ENCODE data around the gene CCDC78. TPM values are rescaled to one million over a fixed set of nuclear protein-coding genes. Genes with fewer than 3 reads are reported as not detected.

The CCDC78 gene
- total and polyA plus RNA-seq, 2 donors (not counting 3 experiments of a cell fraction or from before 2014, with no cell fraction given) = 0.50 to 1.3 TPM

DNA sequence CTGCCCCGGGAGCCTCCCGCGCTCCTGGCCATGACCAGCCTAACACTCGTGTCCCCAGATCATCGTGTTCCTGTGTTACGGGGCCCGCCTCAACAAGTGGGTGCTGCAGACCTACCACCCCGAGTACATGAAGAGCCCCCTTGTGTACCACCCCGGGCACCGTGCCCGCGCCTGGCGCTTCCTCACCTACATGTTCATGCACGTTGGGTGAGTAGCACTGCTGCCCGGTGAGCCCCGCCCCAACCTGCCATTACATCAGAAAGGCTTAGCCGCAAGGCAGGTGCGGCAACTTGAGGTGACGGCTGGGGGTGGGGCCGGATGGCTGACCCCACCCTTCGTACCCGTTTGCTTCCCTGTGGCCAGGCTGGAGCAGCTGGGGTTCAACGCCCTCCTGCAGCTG, 49.3 kb downstream of the CCDC78 start:
- intact Hi-C loops (cut with micrococcal nuclease) (no loop called here), dilution Hi-C loops (cut with MboI; ENCODE audit: extremely low pct_ligation_motif_present, low sequenced_read_pairs) (no loop called here)
- no peaks in the 10 kb centered on the region for H3K9me3 ChIP-seq (replicated peaks; ENCODE audit: control insufficient read depth, insufficient read depth, low read length)
- BruUV-seq (replicated peaks) = no TSS peak
- H3K4me2 ChIP-seq (ENCODE audit: insufficient read depth, low read length) = no peak overlapping the region
- FAIRE-seq = no peak
- ChIA-PET POLR2A (no interaction called here), CTCF (interaction anchor here (1.4 kb wide), 1 partner anchor 9 kb away, joined by 6 read pairs; the partner anchor contains the start of gene RHOT2)
- no peaks in the 10 kb centered on the region for H3K9me1 ChIP-seq (replicated peaks; ENCODE audit: control insufficient read depth, extremely low read depth, insufficient read depth, low read length)
- TF ChIP-seq FOS (IDR thresholded peaks at IDR 0.05; ENCODE audit: borderline replicate concordance, insufficient read depth, low read length) (no peak), POLR2AphosphoS5 (IDR thresholded peaks at IDR 0.05; ENCODE audit: insufficient read depth, low read depth, low read length) (no peak), MYC (IDR thresholded peaks at IDR 0.05; ENCODE audit: low read depth, low read length) (no peak), POLR2A (IDR thresholded peaks at IDR 0.05; ENCODE audit: low read depth, low read length) (no peak), GATA2 (IDR thresholded peaks at IDR 0.05; ENCODE audit: insufficient read depth, insufficient read length, low read depth, low read length) (no peak), EZH2 (IDR thresholded peaks at IDR 0.05; ENCODE audit: borderline replicate concordance, low read depth, low read length, severe bottlenecking) (no peak), JUN (IDR thresholded peaks at IDR 0.05; ENCODE audit: borderline replicate concordance, insufficient read depth, insufficient read length, low read depth) (no peak)
- TF ChIP-seq, protein P1, sequence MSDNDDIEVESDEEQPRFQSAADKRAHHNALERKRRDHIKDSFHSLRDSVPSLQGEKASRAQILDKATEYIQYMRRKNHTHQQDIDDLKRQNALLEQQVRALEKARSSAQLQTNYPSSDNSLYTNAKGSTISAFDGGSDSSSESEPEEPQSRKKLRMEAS (IDR thresholded peaks at IDR 0.05; ENCODE audit: insufficient read depth, insufficient read length) = no peak
- TF ChIP-seq, protein P2, sequence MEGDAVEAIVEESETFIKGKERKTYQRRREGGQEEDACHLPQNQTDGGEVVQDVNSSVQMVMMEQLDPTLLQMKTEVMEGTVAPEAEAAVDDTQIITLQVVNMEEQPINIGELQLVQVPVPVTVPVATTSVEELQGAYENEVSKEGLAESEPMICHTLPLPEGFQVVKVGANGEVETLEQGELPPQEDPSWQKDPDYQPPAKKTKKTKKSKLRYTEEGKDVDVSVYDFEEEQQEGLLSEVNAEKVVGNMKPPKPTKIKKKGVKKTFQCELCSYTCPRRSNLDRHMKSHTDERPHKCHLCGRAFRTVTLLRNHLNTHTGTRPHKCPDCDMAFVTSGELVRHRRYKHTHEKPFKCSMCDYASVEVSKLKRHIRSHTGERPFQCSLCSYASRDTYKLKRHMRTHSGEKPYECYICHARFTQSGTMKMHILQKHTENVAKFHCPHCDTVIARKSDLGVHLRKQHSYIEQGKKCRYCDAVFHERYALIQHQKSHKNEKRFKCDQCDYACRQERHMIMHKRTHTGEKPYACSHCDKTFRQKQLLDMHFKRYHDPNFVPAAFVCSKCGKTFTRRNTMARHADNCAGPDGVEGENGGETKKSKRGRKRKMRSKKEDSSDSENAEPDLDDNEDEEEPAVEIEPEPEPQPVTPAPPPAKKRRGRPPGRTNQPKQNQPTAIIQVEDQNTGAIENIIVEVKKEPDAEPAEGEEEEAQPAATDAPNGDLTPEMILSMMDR (IDR thresholded peaks at IDR 0.05; ENCODE audit: extremely low read depth in 1 of 2, insufficient read depth in 1 of 2, low read depth in 1 of 2, low read length in 2 of 2) = no peak
- DNase-seq (ENCODE audit: low read depth, low spot score) = no peak
- H3K36me3 ChIP-seq (ENCODE audit: control insufficient read depth in 2 of 2, extremely low read depth in 1 of 2, insufficient read depth in 2 of 2, low read length in 2 of 2) = peaks cover 3 to 19% of the 10 kb centered on the region in 2 experiments
- no peaks in the 10 kb centered on the region for H4K20me1 ChIP-seq (replicated peaks; ENCODE audit: control insufficient read depth, extremely low read depth, insufficient read depth, low read length)
- H3K27me3 ChIP-seq (ENCODE audit: control insufficient read depth in 2 of 2, insufficient read depth in 2 of 2, low read length in 2 of 2) = no peaks in the 10 kb centered on the region
- H3K9ac ChIP-seq (replicated peaks; ENCODE audit: extremely low read depth, insufficient read depth, low read length) = no peak overlapping the region
- H3K4me3 ChIP-seq (replicated peaks in 1 of 3; ENCODE audit: insufficient read depth in 1 of 3, low read depth in 1 of 3, low read length in 3 of 3) = no peak overlapping the region
- H3K79me2 ChIP-seq (ENCODE audit: control insufficient read depth, insufficient read depth, low read length) = peaks cover 14% of the 10 kb centered on the region
- H3K27ac ChIP-seq (ENCODE audit: insufficient read depth, low read depth, low read length) = no peak overlapping the region
- no peak overlapping the region for H2AFZ ChIP-seq (ENCODE audit: low read depth, low read length)
- H3K4me1 ChIP-seq (ENCODE audit: control insufficient read depth, extremely low read depth, insufficient read depth, low read length) = peaks cover 12% of the 10 kb centered on the region
